Measurements from ENCODE around the gene SPAAR.

DNA sequence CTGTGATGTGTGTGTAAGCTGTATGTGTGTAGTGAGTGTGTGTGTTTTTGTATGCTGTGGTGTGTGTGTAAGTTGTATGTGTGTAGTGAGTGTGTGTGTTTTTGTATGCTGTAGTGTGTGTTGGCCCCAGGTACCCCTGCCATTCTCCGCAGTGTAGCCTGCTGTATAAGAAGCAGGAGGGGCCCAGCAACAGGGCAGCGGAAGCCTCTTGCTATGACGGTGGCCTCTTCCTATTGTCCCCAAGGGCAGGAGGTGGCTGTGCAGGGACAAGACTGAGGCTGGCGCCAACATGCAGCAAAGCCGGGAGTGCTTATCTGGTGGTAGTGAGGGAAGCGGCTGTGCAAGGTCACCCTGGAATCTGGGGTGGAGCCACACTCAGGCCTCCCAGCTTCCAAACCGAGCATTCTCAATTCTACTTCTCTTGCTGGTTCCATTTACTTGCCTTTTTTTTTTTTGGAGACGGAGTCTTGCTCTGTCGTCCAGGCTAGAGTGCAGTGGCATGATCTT, 5.1 kb downstream of the SPAAR start:
- no peak for TF ChIP-seq POLR2A (IDR thresholded peaks at IDR 0.05; ENCODE audit: low read length)
- TF ChIP-seq ESRRA (IDR thresholded peaks at IDR 0.05; ENCODE audit: borderline replicate concordance, low read length) = 0 out of 2 replicates have a peak, but pooled peaks have one; percentile 11
- no peak for TF ChIP-seq CTCF (IDR thresholded peaks at IDR 0.05)
- no peak for TF ChIP-seq REST (IDR thresholded peaks at IDR 0.05)
- no peak for TF ChIP-seq SMC3 (IDR thresholded peaks at IDR 0.05)
- no peak for TF ChIP-seq EP300 (IDR thresholded peaks at IDR 0.05)
- no peak for TF ChIP-seq PBX3 (IDR thresholded peaks at IDR 0.05)
- TF ChIP-seq RCOR1 (IDR thresholded peaks at IDR 0.05; ENCODE audit: low read depth, low read length) = no peak
- TF ChIP-seq NR3C1 (IDR thresholded peaks at IDR 0.05) = no peak
- no peak for TF ChIP-seq FOSB (CRISPR knock-in tag; IDR thresholded peaks at IDR 0.05)
- TF ChIP-seq JUNB (IDR thresholded peaks at IDR 0.05) = no peak
- TF ChIP-seq GATA3 (IDR thresholded peaks at IDR 0.05; ENCODE audit: borderline replicate concordance) = no peak

Measured in A549 (cell line).